Immature natural killer cell (primary cell): Measurements from ENCODE around the gene RTEL1. TPM values are rescaled to one million over a fixed set of nuclear protein-coding genes. Genes with fewer than 3 reads are reported as not detected.
A peak's percentile ranks its signal among the peaks of the same experiment; 100 is the strongest.
"Not testable (repeated sequence)": the region's sequence is repeated elsewhere in the genome, so short reads cannot be mapped to it uniquely, and the experiment has no call there.

Experiments
- DNase-seq, 3 donors: peaks; one replicate each; pipeline ENCODE4 v3.0.0; 2022; ENCODE audit warnings: mixed read lengths in 1 of 3
- H3K27ac Mint-ChIP-seq, 6 donors: one replicate each; pipeline ENCODE4 v1.8.0; 2020; ENCODE audit warnings: mixed read lengths in 6 of 6, mild to moderate bottlenecking in 5 of 6, inconsistent platforms in 4 of 6, moderate library complexity in 3 of 6
- H3K27me3 Mint-ChIP-seq, 3 donors: one replicate each; pipeline ENCODE4 v1.8.0; 2020 to 2021; ENCODE audit warnings: low read depth in 3 of 3, mild to moderate bottlenecking in 3 of 3, mixed read lengths in 3 of 3, moderate library complexity in 3 of 3, inconsistent platforms in 1 of 3
- H3K36me3 Mint-ChIP-seq, 3 donors: one replicate each; pipeline ENCODE4 v1.8.0; 2020; ENCODE audit warnings: mixed read lengths in 3 of 3, inconsistent platforms in 2 of 3, mild to moderate bottlenecking in 2 of 3
- H3K4me1 Mint-ChIP-seq, 2 donors: one replicate each; pipeline ENCODE4 v1.8.0; 2020; ENCODE audit warnings: inconsistent platforms in 2 of 2, mild to moderate bottlenecking in 2 of 2, mixed read lengths in 2 of 2, moderate library complexity in 1 of 2
- H3K4me3 Mint-ChIP-seq, 5 donors: one replicate each; pipeline ENCODE4 v1.8.0; 2020; ENCODE audit warnings: mild to moderate bottlenecking in 5 of 5, mixed read lengths in 5 of 5, inconsistent platforms in 3 of 5, moderate library complexity in 3 of 5
- H3K9me3 Mint-ChIP-seq, 6 donors: one replicate each; pipeline ENCODE4 v1.8.0; 2020; ENCODE audit warnings: mild to moderate bottlenecking in 6 of 6, mixed read lengths in 6 of 6, inconsistent platforms in 4 of 6, moderate library complexity in 3 of 6
- polyA plus RNA-seq, 3 donors: library from polyadenylated mRNA; unstranded; fragments of 300-500 nt; fragmentation: Illumina TruSeq; gene quantifications; one replicate each; pipeline ENCODE4 v1.2.3, GENCODE V29; 2021

RTEL1 gene
- polyA plus RNA-seq, 3 donors from 2014 or later: 1.5 to 7.3 TPM; not detected in 1

- H3K4me3 Mint-ChIP-seq: peak overlapping the region; percentile 17 to 97 (median 49)
- H3K36me3 Mint-ChIP-seq: peaks cover 3 to 13% (median 4%) of the 10 kb centered on the region in 3 donors
- DNase-seq, H3K27ac Mint-ChIP-seq, H3K9me3 Mint-ChIP-seq, H3K27me3 Mint-ChIP-seq: not testable (repeated sequence)
- H3K4me1 Mint-ChIP-seq: peaks cover 24% of the 10 kb centered on the region in 2 donors
Observed at GRCh38 chr20:63660174-63660573, 2.1 kb downstream of the RTEL1 start.

- Mint-ChIP-seq H3K4me1 (peaks cover 24% of the 10 kb centered on the region in 2 donors), H3K9me3 (peaks cover 0 to 3% (median 0%) of the 10 kb centered on the region in 6 donors), H3K27me3 (peaks cover 6 to 8% (median 6%) of the 10 kb centered on the region in 3 donors), H3K27ac (no peak overlapping the region), H3K36me3 (peaks cover 3 to 13% (median 4%) of the 10 kb centered on the region in 3 donors), H3K4me3 (peak overlapping the region in 3 of 5 donors; percentile 24 to 44 (median 41))
- DNase-seq: no peak
Observed at GRCh38 chr20:63660622-63661021, 2.5 kb downstream of the RTEL1 start.

GRCh38 chr20:63661108-63661507, 3.0 kb downstream of the RTEL1 start:
- no peak for DNase-seq
- peaks cover 3 to 13% (median 4%) of the 10 kb centered on the region in 3 donors for H3K36me3 Mint-ChIP-seq
- H3K9me3 Mint-ChIP-seq: peaks cover 0 to 3% (median 0%) of the 10 kb centered on the region in 6 donors
- no peak overlapping the region for H3K27ac Mint-ChIP-seq
- H3K4me1 Mint-ChIP-seq: peaks cover 24% of the 10 kb centered on the region in 2 donors
- no peak overlapping the region for H3K4me3 Mint-ChIP-seq
- peaks cover 6 to 8% (median 6%) of the 10 kb centered on the region in 3 donors for H3K27me3 Mint-ChIP-seq

- H3K4me3 Mint-ChIP-seq: no peak overlapping the region
- H3K27ac Mint-ChIP-seq: no peak overlapping the region
- H3K27me3 Mint-ChIP-seq: peaks cover 6 to 10% (median 6%) of the 10 kb centered on the region in 3 donors
- peaks cover 0 to 3% (median 0%) of the 10 kb centered on the region in 6 donors for H3K9me3 Mint-ChIP-seq
- peaks cover 24% of the 10 kb centered on the region in 2 donors for H3K4me1 Mint-ChIP-seq
- DNase-seq: no peak
- peaks cover 4 to 13% (median 6%) of the 10 kb centered on the region in 3 donors for H3K36me3 Mint-ChIP-seq
Observed at GRCh38 chr20:63661959-63662812, 4.1 kb downstream of the RTEL1 start.

GRCh38 chr20:63662813-63663189, 4.7 kb downstream of the RTEL1 start:
- Mint-ChIP-seq H3K4me1 (peaks cover 22 to 23% of the 10 kb centered on the region in 2 donors), H3K27me3 (peaks cover 4 to 8% (median 6%) of the 10 kb centered on the region in 3 donors), H3K27ac (no peak overlapping the region), H3K4me3 (no peak overlapping the region), H3K9me3 (peaks cover 0 to 3% (median 0%) of the 10 kb centered on the region in 6 donors), H3K36me3 (peaks cover 4 to 13% (median 8%) of the 10 kb centered on the region in 3 donors)
- DNase-seq: no peak

GRCh38 chr20:63663332-63664066, 5.4 kb downstream of the RTEL1 start:
- Mint-ChIP-seq H3K27ac (no peak overlapping the region), H3K4me1 (peaks cover 16% of the 10 kb centered on the region in 2 donors), H3K36me3 (peaks cover 8 to 13% (median 13%) of the 10 kb centered on the region in 3 donors), H3K4me3 (no peak overlapping the region), H3K27me3 (peaks cover 0 to 4% (median 2%) of the 10 kb centered on the region in 3 donors), H3K9me3 (no peaks in the 10 kb centered on the region)
- DNase-seq: no peak

- H3K4me1 Mint-ChIP-seq: peaks cover 8 to 9% of the 10 kb centered on the region in 2 donors
- peaks cover 8 to 17% (median 13%) of the 10 kb centered on the region in 3 donors for H3K36me3 Mint-ChIP-seq
- no peak overlapping the region for H3K4me3 Mint-ChIP-seq
- no peaks in the 10 kb centered on the region for H3K9me3 Mint-ChIP-seq
- peaks cover 0 to 4% (median 2%) of the 10 kb centered on the region in 3 donors for H3K27me3 Mint-ChIP-seq
- DNase-seq: no peak
- no peak overlapping the region for H3K27ac Mint-ChIP-seq
Observed at GRCh38 chr20:63664143-63664851, 6.2 kb downstream of the RTEL1 start.

GRCh38 chr20:63664861-63665594, 6.9 kb downstream of the RTEL1 start:
- peaks cover 8 to 15% (median 8%) of the 10 kb centered on the region in 3 donors for H3K36me3 Mint-ChIP-seq
- no peak for DNase-seq
- H3K4me3 Mint-ChIP-seq: no peak overlapping the region
- H3K27me3 Mint-ChIP-seq: peaks cover 0 to 4% (median 2%) of the 10 kb centered on the region in 3 donors
- no peaks in the 10 kb centered on the region for H3K9me3 Mint-ChIP-seq
- no peak overlapping the region for H3K27ac Mint-ChIP-seq
- peaks cover under 1 to 4% of the 10 kb centered on the region in 2 donors for H3K4me1 Mint-ChIP-seq

- Mint-ChIP-seq H3K27me3 (peaks cover 0 to 4% (median 2%) of the 10 kb centered on the region in 3 donors), H3K36me3 (peaks cover 4 to 15% (median 6%) of the 10 kb centered on the region in 3 donors), H3K4me1 (peaks cover 0 to 2% of the 10 kb centered on the region in 2 donors), H3K27ac (no peak overlapping the region), H3K9me3 (no peaks in the 10 kb centered on the region), H3K4me3 (no peak overlapping the region)
- DNase-seq: no peak
Observed at GRCh38 chr20:63665708-63666107, 7.6 kb downstream of the RTEL1 start.

- Mint-ChIP-seq H3K27ac (no peak overlapping the region), H3K9me3 (no peaks in the 10 kb centered on the region), H3K36me3 (peaks cover 3 to 15% (median 4%) of the 10 kb centered on the region in 3 donors), H3K4me3 (no peak overlapping the region), H3K27me3 (peaks cover 0 to 4% (median 4%) of the 10 kb centered on the region in 3 donors), H3K4me1 (peaks cover 0 to 1% of the 10 kb centered on the region in 2 donors)
- no peak for DNase-seq
Observed at GRCh38 chr20:63667858-63668257, 9.7 kb downstream of the RTEL1 start.

GRCh38 chr20:63668351-63668750, 10.2 kb downstream of the RTEL1 start:
- Mint-ChIP-seq H3K9me3 (no peaks in the 10 kb centered on the region), H3K27ac (peak overlapping the region in 1 of 6 donors; percentile 29), H3K4me3 (no peak overlapping the region), H3K4me1 (peaks cover 0 to 1% of the 10 kb centered on the region in 2 donors), H3K27me3 (peaks cover 0 to 4% (median 4%) of the 10 kb centered on the region in 3 donors), H3K36me3 (peaks cover 3 to 15% (median 4%) of the 10 kb centered on the region in 3 donors)
- DNase-seq: no peak

GRCh38 chr20:63671695-63672094, 13.6 kb downstream of the RTEL1 start:
- H3K27ac Mint-ChIP-seq, H3K4me3 Mint-ChIP-seq, H3K9me3 Mint-ChIP-seq, H3K4me1 Mint-ChIP-seq, DNase-seq, H3K27me3 Mint-ChIP-seq: not testable (repeated sequence)
- peaks cover 4 to 15% (median 7%) of the 10 kb centered on the region in 3 donors for H3K36me3 Mint-ChIP-seq

GRCh38 chr20:63672666-63673065, 14.6 kb downstream of the RTEL1 start:
- Mint-ChIP-seq H3K27ac (no peak overlapping the region), H3K27me3 (peaks cover 0 to 5% (median 4%) of the 10 kb centered on the region in 3 donors), H3K36me3 (peaks cover 4 to 10% (median 7%) of the 10 kb centered on the region in 3 donors), H3K4me3 (no peak overlapping the region), H3K4me1 (peaks cover 0 to 1% of the 10 kb centered on the region in 2 donors), H3K9me3 (no peaks in the 10 kb centered on the region)
- no peak for DNase-seq
